Osteocyte (in vitro differentiated cells): ENCODE results near the gene PDPK1. TPM values are rescaled to one million over a fixed set of nuclear protein-coding genes. Genes with fewer than 3 reads are reported as not detected.
A peak's percentile ranks its signal among the peaks of the same experiment; 100 is the strongest.
"Not testable (repeated sequence)": the region's sequence is repeated elsewhere in the genome, so short reads cannot be mapped to it uniquely, and the experiment has no call there.

Experiments
- DNase-seq: peaks from one replicate; pipeline ENCODE4 v3.0.0; 2021; ENCODE audit warnings: mixed read lengths; ENCODE audit not compliant: unreplicated experiment; ENCODE audit errors: extremely low spot score
- H3K27ac Mint-ChIP-seq: one replicate; pipeline ENCODE4 v1.8.0; 2021; ENCODE audit warnings: mild to moderate bottlenecking, mixed read lengths; ENCODE audit not compliant: unreplicated experiment
- H3K27me3 Mint-ChIP-seq: one replicate; pipeline ENCODE4 v1.8.0; 2021; ENCODE audit warnings: mixed read lengths; ENCODE audit not compliant: unreplicated experiment
- H3K36me3 Mint-ChIP-seq: one replicate; pipeline ENCODE4 v1.8.0; 2021; ENCODE audit warnings: mixed read lengths; ENCODE audit not compliant: unreplicated experiment
- H3K4me1 Mint-ChIP-seq: one replicate; pipeline ENCODE4 v1.8.0; 2021; ENCODE audit warnings: mixed read lengths; ENCODE audit not compliant: unreplicated experiment
- H3K4me3 Mint-ChIP-seq: one replicate; pipeline ENCODE4 v1.8.0; 2021; ENCODE audit warnings: mild to moderate bottlenecking, moderate library complexity, mixed read lengths; ENCODE audit not compliant: unreplicated experiment
- H3K9me3 Mint-ChIP-seq: one replicate; pipeline ENCODE4 v1.8.0; 2021; ENCODE audit warnings: mixed read lengths; ENCODE audit not compliant: unreplicated experiment
- CTCF ChIP-seq: fragments of 200-600 bp; sonication (generic); IDR thresholded peaks from 2 replicates; pipeline ENCODE4 v1.5.0; 2021; ENCODE audit warnings: antibody characterized with exemption, mild to moderate bottlenecking, moderate library complexity
- total RNA-seq: library from RNA; stranded (reverse); gene quantifications from 2 replicates; pipeline ENCODE4 v1.2.1, GENCODE V29; 2021

PDPK1 gene
- total RNA-seq, 1 donor from 2014 or later = 45.8 TPM

- H3K27me3 Mint-ChIP-seq = no peaks in the 10 kb centered on the region
- no peak overlapping the region for H3K27ac Mint-ChIP-seq
- no peak overlapping the region for H3K4me3 Mint-ChIP-seq
- DNase-seq = no peak
- TF ChIP-seq CTCF = no peak
- no peaks in the 10 kb centered on the region for H3K9me3 Mint-ChIP-seq
- no peaks in the 10 kb centered on the region for H3K4me1 Mint-ChIP-seq
- H3K36me3 Mint-ChIP-seq = peaks cover 14% of the 10 kb centered on the region
These were observed 77.0 kb downstream of the PDPK1 start for GRCh38 chr16:2614761-2615191.

- H3K4me1 Mint-ChIP-seq, H3K4me3 Mint-ChIP-seq, H3K36me3 Mint-ChIP-seq, H3K27ac Mint-ChIP-seq, H3K9me3 Mint-ChIP-seq, H3K27me3 Mint-ChIP-seq, DNase-seq: not testable (repeated sequence)
These were observed 81.1 kb downstream of the PDPK1 start for GRCh38 chr16:2618964-2619363.

- TF ChIP-seq CTCF = peak; percentile 13
- H3K4me1 Mint-ChIP-seq = not testable (repeated sequence)
These were observed 81.8 kb downstream of the PDPK1 start for GRCh38 chr16:2619628-2620027.

GRCh38 chr16:2620870-2621269 is 83.0 kb downstream of the PDPK1 start:
- H3K27ac Mint-ChIP-seq, H3K4me1 Mint-ChIP-seq, H3K4me3 Mint-ChIP-seq, H3K36me3 Mint-ChIP-seq, DNase-seq, H3K9me3 Mint-ChIP-seq, H3K27me3 Mint-ChIP-seq: not testable (repeated sequence)

More at GRCh38 chr16:2619628-2620027, 81.8 kb downstream of the PDPK1 start:
- H3K27ac Mint-ChIP-seq, DNase-seq, H3K9me3 Mint-ChIP-seq, H3K27me3 Mint-ChIP-seq, H3K36me3 Mint-ChIP-seq, H3K4me3 Mint-ChIP-seq: not testable (repeated sequence)

DNA sequence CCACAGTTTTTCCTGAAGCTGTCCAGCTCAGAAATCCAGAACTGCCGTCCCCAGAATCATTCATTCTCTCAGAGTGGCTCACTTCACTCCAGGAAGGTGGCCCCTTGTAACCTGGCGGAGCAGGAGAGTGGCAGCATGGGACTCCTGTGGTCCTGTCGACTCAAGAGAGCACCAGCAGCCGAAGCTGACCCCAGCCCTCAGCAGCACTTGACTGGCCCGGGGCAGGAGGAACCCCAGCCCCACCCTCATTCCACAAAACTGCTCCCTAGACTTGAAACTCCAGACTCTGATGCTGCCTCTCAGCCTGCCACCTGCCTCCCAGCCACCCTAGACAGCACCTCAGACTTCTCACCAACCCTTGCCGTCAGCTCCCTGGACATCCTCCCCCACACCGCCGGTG is 83.6 kb downstream of the PDPK1 start:
- not testable (repeated sequence) for H3K36me3 Mint-ChIP-seq, DNase-seq, H3K27ac Mint-ChIP-seq, H3K4me3 Mint-ChIP-seq, H3K27me3 Mint-ChIP-seq, H3K9me3 Mint-ChIP-seq, H3K4me1 Mint-ChIP-seq

- H3K36me3 Mint-ChIP-seq, H3K4me3 Mint-ChIP-seq: not testable (repeated sequence)
These were observed 89.3 kb downstream of the PDPK1 start for GRCh38 chr16:2627075-2627474.

GRCh38 chr16:2631203-2631602 is 93.4 kb downstream of the PDPK1 start:
- H3K4me1 Mint-ChIP-seq, H3K9me3 Mint-ChIP-seq, H3K27ac Mint-ChIP-seq, DNase-seq, H3K27me3 Mint-ChIP-seq, H3K4me3 Mint-ChIP-seq, H3K36me3 Mint-ChIP-seq: not testable (repeated sequence)

More at GRCh38 chr16:2627075-2627474, 89.3 kb downstream of the PDPK1 start:
- not testable (repeated sequence) for H3K4me1 Mint-ChIP-seq, DNase-seq, H3K9me3 Mint-ChIP-seq, H3K27ac Mint-ChIP-seq, H3K27me3 Mint-ChIP-seq

GRCh38 chr16:2632291-2632690 is 94.5 kb downstream of the PDPK1 start:
- not testable (repeated sequence) for DNase-seq, H3K27me3 Mint-ChIP-seq, H3K4me1 Mint-ChIP-seq, H3K4me3 Mint-ChIP-seq, H3K9me3 Mint-ChIP-seq, H3K36me3 Mint-ChIP-seq, H3K27ac Mint-ChIP-seq
